Erythroblast (primary cell): ENCODE data around the gene UPF1.

Source experiments
- DNase-seq, 2 experiments: peaks; one replicate each; lab custom pipeline; 2025; lab: John Stamatoyannopoulos, UW
- GATA1 ChIP-seq: IDR thresholded peaks from 2 replicates; pipeline ENCODE4 v1.6.1; 2011; ENCODE audit warnings: low read depth, mild to moderate bottlenecking, control low read depth, low read length, moderate library complexity
- POLR2A ChIP-seq: IDR thresholded peaks from 2 replicates; pipeline ENCODE4 v1.6.1; 2011; ENCODE audit warnings: mild to moderate bottlenecking, low read length

The UPF1 gene

GRCh38 chr19:18861917-18862316 lies 30.2 kb downstream of the UPF1 start:
- no peak for DNase-seq
- TF ChIP-seq GATA1: no peak
- no peak for TF ChIP-seq POLR2A

GRCh38 chr19:18862976-18863842 lies 31.4 kb downstream of the UPF1 start:
- DNase-seq: no peak
- no peak for TF ChIP-seq POLR2A
- no peak for TF ChIP-seq GATA1

- DNase-seq: no peak
- no peak for TF ChIP-seq POLR2A
- no peak for TF ChIP-seq GATA1
Observed at GRCh38 chr19:18863843-18864362, 32.1 kb downstream of the UPF1 start.

GRCh38 chr19:18865106-18865972 lies 33.6 kb downstream of the UPF1 start:
- no peak for DNase-seq
- TF ChIP-seq GATA1 (no peak), POLR2A (no peak)

GRCh38 chr19:18865973-18866799 lies 34.4 kb downstream of the UPF1 start:
- TF ChIP-seq POLR2A (no peak), GATA1 (no peak)
- DNase-seq: peak; percentile 74 to 86

- no peak for TF ChIP-seq POLR2A
- no peak for TF ChIP-seq GATA1
- DNase-seq: no peak
Observed at GRCh38 chr19:18866800-18867123, 35.0 kb downstream of the UPF1 start.

GRCh38 chr19:18867199-18867598 lies 35.4 kb downstream of the UPF1 start:
- TF ChIP-seq POLR2A (no peak), GATA1 (no peak)
- DNase-seq: no peak

- no peak for DNase-seq
- TF ChIP-seq GATA1 (no peak), POLR2A (no peak)
Observed at GRCh38 chr19:18867751-18868150, 36.0 kb downstream of the UPF1 start.

- DNase-seq: no peak
- TF ChIP-seq POLR2A: no peak
Observed at GRCh38 chr19:18868380-18869022, 36.7 kb downstream of the UPF1 start.

GRCh38 chr19:18869023-18869618 lies 37.4 kb downstream of the UPF1 start:
- DNase-seq: no peak
- TF ChIP-seq POLR2A (no peak), GATA1 (no peak)

GRCh38 chr19:18869781-18870530 lies 38.2 kb downstream of the UPF1 start:
- DNase-seq: no peak
- TF ChIP-seq POLR2A: no peak
- no peak for TF ChIP-seq GATA1
